ENCODE data around the gene MAP3K2. TPM values are rescaled to one million over a fixed set of nuclear protein-coding genes. Genes with fewer than 3 reads are reported as not detected.

Gene MAP3K2
- total RNA-seq, 1 donor = 41.6 TPM

GRCh38 chr2:127379712-127380355, 7.9 kb downstream of the MAP3K2 start:
- no peak overlapping the region for H3K4me3 ChIP-seq (ENCODE audit: low read depth, low read length)
- no peak for TF ChIP-seq CTCF (IDR thresholded peaks at IDR 0.05; ENCODE audit: insufficient read depth, low read length)
- DNase-seq (ENCODE audit: low read depth) = no peak

DNA sequence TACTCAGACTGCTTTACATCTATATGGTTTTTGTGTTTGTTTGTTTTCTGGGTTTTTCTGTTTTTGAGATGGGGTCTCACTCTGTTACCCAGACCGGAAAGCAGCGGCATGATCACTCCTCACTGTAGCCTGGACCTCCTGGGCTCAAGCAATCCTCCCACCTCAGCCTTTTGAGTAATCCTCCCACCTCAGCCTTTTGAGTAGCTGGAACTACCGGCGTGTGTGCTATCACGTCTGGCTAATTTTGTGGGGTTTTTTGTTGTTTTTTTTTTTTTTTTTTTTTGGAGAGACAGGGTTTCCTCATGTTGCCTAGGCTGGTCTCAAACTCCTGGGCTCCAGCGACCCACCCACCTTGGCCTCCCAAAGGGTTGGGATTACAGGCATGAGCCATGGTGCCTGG, 9.1 kb downstream of the MAP3K2 start:
- no peak for TF ChIP-seq CTCF (IDR thresholded peaks at IDR 0.05; ENCODE audit: insufficient read depth, low read length)
- no peak overlapping the region for H3K4me3 ChIP-seq (ENCODE audit: low read depth, low read length)
- no peak for DNase-seq (ENCODE audit: low read depth)

DNA sequence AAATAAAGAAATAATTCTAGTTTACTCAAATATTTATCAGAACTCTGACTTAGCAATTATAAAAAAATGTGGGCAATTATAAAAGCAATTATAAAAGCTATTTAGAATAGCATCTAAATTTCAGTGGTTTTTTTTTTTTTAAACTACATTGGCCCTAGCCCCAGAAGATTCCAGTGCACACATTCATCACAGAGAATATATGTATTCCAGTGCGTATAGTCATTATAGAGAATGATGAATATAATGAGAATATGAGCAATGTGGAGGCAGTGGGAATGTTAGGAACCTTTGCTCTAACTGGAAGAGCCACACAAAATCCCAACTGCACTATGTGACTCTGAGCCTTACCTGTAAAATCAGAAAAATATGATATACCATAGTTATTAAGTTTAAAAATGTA, 10.5 kb downstream of the MAP3K2 start:
- TF ChIP-seq CTCF (IDR thresholded peaks at IDR 0.05; ENCODE audit: insufficient read depth, low read length) = no peak
- no peak for DNase-seq (ENCODE audit: low read depth)
- no peak overlapping the region for H3K4me3 ChIP-seq (ENCODE audit: low read depth, low read length)

DNA sequence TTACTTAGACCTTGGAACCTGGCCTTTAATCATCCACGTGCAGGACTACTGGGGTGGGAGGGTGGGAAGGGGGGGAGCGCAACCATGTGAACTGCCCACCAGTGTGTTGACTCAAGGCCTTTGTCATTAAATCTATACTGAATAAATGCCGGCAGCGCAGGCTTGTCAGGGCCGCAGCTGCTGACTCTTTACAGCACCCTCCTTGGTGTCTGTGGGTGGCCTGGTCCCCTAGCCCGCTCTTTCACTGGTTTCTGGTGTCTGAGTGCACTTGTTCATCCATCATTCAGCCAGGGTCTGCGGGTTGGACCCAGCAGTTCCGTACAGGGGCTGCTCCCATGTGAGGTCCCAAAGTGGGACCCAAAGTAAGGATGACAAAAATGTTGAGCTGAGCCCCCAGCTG, 11.5 kb downstream of the MAP3K2 start:
- no peak for TF ChIP-seq CTCF (IDR thresholded peaks at IDR 0.05; ENCODE audit: insufficient read depth, low read length)
- no peak for DNase-seq (ENCODE audit: low read depth)
- H3K4me3 ChIP-seq (ENCODE audit: low read depth, low read length) = no peak overlapping the region

GRCh38 chr2:127373362-127374083, 14.3 kb downstream of the MAP3K2 start:
- no peak for DNase-seq (ENCODE audit: low read depth)
- H3K4me3 ChIP-seq (ENCODE audit: low read depth, low read length) = no peak overlapping the region
- TF ChIP-seq CTCF (IDR thresholded peaks at IDR 0.05; ENCODE audit: insufficient read depth, low read length) = no peak

DNA sequence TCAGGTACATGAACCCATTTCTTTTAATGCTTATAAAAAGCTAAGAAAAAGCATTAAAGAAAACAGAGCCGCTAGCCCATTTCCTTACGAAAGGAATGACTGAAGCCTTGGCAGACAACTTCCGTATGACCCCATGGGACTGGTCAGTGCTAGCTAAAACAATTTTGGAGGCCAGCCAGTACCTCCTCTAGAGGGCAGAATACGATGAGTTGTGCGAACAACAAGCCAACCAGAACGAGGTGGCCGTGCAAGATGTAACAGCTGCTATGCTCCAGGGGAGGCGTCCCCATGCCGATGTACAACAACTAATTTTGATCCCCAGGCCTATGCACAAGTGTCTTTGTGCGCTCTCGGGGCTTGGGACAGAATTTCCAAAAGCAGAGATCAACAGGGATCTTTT, 16.7 kb downstream of the MAP3K2 start:
- DNase-seq (ENCODE audit: low read depth) = peak; percentile 25
- TF ChIP-seq CTCF (IDR thresholded peaks at IDR 0.05; ENCODE audit: insufficient read depth, low read length) = no peak
- no peak overlapping the region for H3K4me3 ChIP-seq (ENCODE audit: low read depth, low read length)

Data from fibroblast of the aortic adventitia (primary cell).